Ascending aorta (tissue), 2 donors: Measurements from ENCODE around the gene NUBPL. TPM values are rescaled to one million over a fixed set of nuclear protein-coding genes. Genes with fewer than 3 reads are reported as not detected.

Source experiments
- DNase-seq, 2 donors: peaks; one replicate each; pipeline ENCODE4 v3.0.0-alpha.2; 2019; ENCODE audit warnings: low spot score in 2 of 2
- H3K27ac ChIP-seq, 2 donors: fragments of 200-600 bp; sonication (generic); one replicate each; pipeline ENCODE4 v1.5.1; 2016 to 2017; ENCODE audit warnings: mild to moderate bottlenecking in 1 of 2
- H3K27me3 ChIP-seq: fragments of 200-600 bp; sonication (generic); one replicate; pipeline ENCODE4 v1.5.1; 2017
- H3K36me3 ChIP-seq, 2 donors: fragments of 200-600 bp; sonication (generic); one replicate each; pipeline ENCODE4 v1.5.1; 2016
- H3K4me1 ChIP-seq, 2 donors: fragments of 200-600 bp; sonication (generic); one replicate each; pipeline ENCODE4 v1.5.1; 2016 to 2017; ENCODE audit warnings: mild to moderate bottlenecking in 1 of 2
- H3K4me3 ChIP-seq, 2 donors: fragments of 200-600 bp; sonication (generic); one replicate each; pipeline ENCODE4 v1.5.1; 2016 to 2017; ENCODE audit warnings: mild to moderate bottlenecking in 1 of 2
- H3K9me3 ChIP-seq, 2 donors: fragments of 200-600 bp; sonication (generic); one replicate each; pipeline ENCODE4 v1.5.1; 2016
- CTCF ChIP-seq, 3 experiments: fragments of 200-600 bp in 2 of 3; fragments of 450-650 bp in 1 of 3; sonication (generic) in 2 of 3; IDR thresholded peaks; one replicate each; pipeline ENCODE4 v1.5.1; 2016 to 2019; ENCODE audit warnings: antibody characterized with exemption in 3 of 3, mild to moderate bottlenecking in 1 of 3, moderate library complexity in 1 of 3
- intact Hi-C: fragments of 100-400 bp; cut with DNase I; formaldehyde crosslinking; loops from one replicate; pipeline ENCODE4 v1.15.1; 2023
- total RNA-seq: library from RNA; depleted of rRNA; stranded (reverse); fragments of >200 nt; gene quantifications from one replicate; pipeline ENCODE4 v1.1.0, GENCODE V29; 2016

NUBPL gene
- total RNA-seq, 1 donor from 2014 or later = 1.7 TPM

- Histone ChIP-seq H3K9me3 (peaks cover 3 to 16% of the 10 kb centered on the region in 2 donors), H3K36me3 (no peaks in the 10 kb centered on the region), H3K27ac (no peak overlapping the region), H3K4me1 (no peaks in the 10 kb centered on the region), H3K4me3 (no peak overlapping the region), H3K27me3 (no peaks in the 10 kb centered on the region)
- TF ChIP-seq CTCF (IDR thresholded peaks at IDR 0.05) = no peak
- intact Hi-C loops = no loop called here
- DNase-seq = no peak
These were observed 96.7 kb downstream of the NUBPL start for GRCh38 chr14:31657917-31658316.

- H3K9me3 ChIP-seq = peaks cover 0 to 11% of the 10 kb centered on the region in 2 donors
- no peak for DNase-seq
- intact Hi-C loops = no loop called here
- no peaks in the 10 kb centered on the region for H3K27me3 ChIP-seq
- H3K36me3 ChIP-seq = no peaks in the 10 kb centered on the region
- H3K27ac ChIP-seq = no peak overlapping the region
- H3K4me1 ChIP-seq = no peaks in the 10 kb centered on the region
- no peak for TF ChIP-seq CTCF (IDR thresholded peaks at IDR 0.05)
- no peak overlapping the region for H3K4me3 ChIP-seq
These were observed 98.1 kb downstream of the NUBPL start for GRCh38 chr14:31659278-31659677.

- intact Hi-C loops = no loop called here
- Histone ChIP-seq H3K4me1 (no peaks in the 10 kb centered on the region), H3K36me3 (no peaks in the 10 kb centered on the region), H3K9me3 (peaks cover 0 to 15% of the 10 kb centered on the region in 2 donors), H3K27me3 (no peaks in the 10 kb centered on the region), H3K27ac (no peak overlapping the region), H3K4me3 (no peak overlapping the region)
- no peak for DNase-seq
- no peak for TF ChIP-seq CTCF (IDR thresholded peaks at IDR 0.05)
These were observed 99.0 kb downstream of the NUBPL start for GRCh38 chr14:31660191-31660590.

GRCh38 chr14:31660728-31661127 lies 99.5 kb downstream of the NUBPL start:
- DNase-seq = no peak
- no peaks in the 10 kb centered on the region for H3K36me3 ChIP-seq
- TF ChIP-seq CTCF (IDR thresholded peaks at IDR 0.05) = no peak
- H3K27ac ChIP-seq = no peak overlapping the region
- H3K4me3 ChIP-seq = no peak overlapping the region
- H3K9me3 ChIP-seq = peaks cover 0 to 15% of the 10 kb centered on the region in 2 donors
- intact Hi-C loops = no loop called here
- H3K27me3 ChIP-seq = no peaks in the 10 kb centered on the region
- H3K4me1 ChIP-seq = no peaks in the 10 kb centered on the region

GRCh38 chr14:31668348-31668747 lies 107.1 kb downstream of the NUBPL start:
- no peak overlapping the region for H3K4me3 ChIP-seq
- peaks cover 0 to 21% of the 10 kb centered on the region in 2 donors for H3K9me3 ChIP-seq
- TF ChIP-seq CTCF (IDR thresholded peaks at IDR 0.05) = no peak
- no peaks in the 10 kb centered on the region for H3K27me3 ChIP-seq
- H3K4me1 ChIP-seq = no peaks in the 10 kb centered on the region
- H3K27ac ChIP-seq = no peak overlapping the region
- intact Hi-C loops = no loop called here
- H3K36me3 ChIP-seq = peaks cover 0 to 5% of the 10 kb centered on the region in 2 donors
- no peak for DNase-seq

- H3K9me3 ChIP-seq = peaks cover 0 to 13% of the 10 kb centered on the region in 2 donors
- intact Hi-C loops = no loop called here
- no peak for TF ChIP-seq CTCF (IDR thresholded peaks at IDR 0.05)
- no peak overlapping the region for H3K27ac ChIP-seq
- no peak overlapping the region for H3K4me3 ChIP-seq
- no peaks in the 10 kb centered on the region for H3K27me3 ChIP-seq
- H3K4me1 ChIP-seq = no peaks in the 10 kb centered on the region
- peaks cover 0 to 5% of the 10 kb centered on the region in 2 donors for H3K36me3 ChIP-seq
- DNase-seq = no peak
These were observed 111.5 kb downstream of the NUBPL start for GRCh38 chr14:31672709-31673108.
